Measurements from ENCODE around the gene TOM1.

The TOM1 gene

DNA sequence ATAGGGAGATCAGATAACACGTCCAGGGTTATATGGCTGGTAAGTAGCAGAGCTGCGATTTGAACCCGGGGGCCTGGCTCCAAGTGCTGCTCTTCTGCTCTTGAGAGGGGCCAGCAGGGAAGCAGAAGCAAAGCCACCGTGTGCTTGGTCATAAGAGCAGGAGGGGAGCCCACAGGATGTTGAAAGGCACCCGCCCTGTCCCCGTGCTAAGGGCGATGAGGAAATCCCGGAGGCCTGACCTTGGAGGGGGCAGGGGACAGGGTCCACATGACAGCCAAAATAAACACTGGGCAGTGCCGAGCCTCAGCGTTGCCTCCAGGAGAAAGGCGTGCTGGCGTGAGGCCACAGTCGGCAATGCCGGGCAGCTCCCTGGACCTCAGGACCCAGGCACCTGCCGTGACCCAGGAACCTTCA lies 28.8 kb downstream of the TOM1 start:
- no peak for TF ChIP-seq POLR2AphosphoS5 (IDR thresholded peaks at IDR 0.05; ENCODE audit: low read depth, low read length)
- no peak for TF ChIP-seq PAX5 (IDR thresholded peaks at IDR 0.05; ENCODE audit: insufficient read depth, low read length, severe bottlenecking)
- TF ChIP-seq TAF1 (IDR thresholded peaks at IDR 0.05; ENCODE audit: low read depth, low read length): no peak
- TF ChIP-seq POU2F2 (IDR thresholded peaks at IDR 0.05; ENCODE audit: low read depth, low read length): no peak
- TF ChIP-seq POLR2A (IDR thresholded peaks at IDR 0.05; ENCODE audit: low read depth, low read length): no peak
- TF ChIP-seq SPI1 (IDR thresholded peaks at IDR 0.05; ENCODE audit: low read depth, low read length): no peak
- DNase-seq (ENCODE audit: insufficient read length, low spot score) (no peak), FAIRE-seq (no peak)

DNA sequence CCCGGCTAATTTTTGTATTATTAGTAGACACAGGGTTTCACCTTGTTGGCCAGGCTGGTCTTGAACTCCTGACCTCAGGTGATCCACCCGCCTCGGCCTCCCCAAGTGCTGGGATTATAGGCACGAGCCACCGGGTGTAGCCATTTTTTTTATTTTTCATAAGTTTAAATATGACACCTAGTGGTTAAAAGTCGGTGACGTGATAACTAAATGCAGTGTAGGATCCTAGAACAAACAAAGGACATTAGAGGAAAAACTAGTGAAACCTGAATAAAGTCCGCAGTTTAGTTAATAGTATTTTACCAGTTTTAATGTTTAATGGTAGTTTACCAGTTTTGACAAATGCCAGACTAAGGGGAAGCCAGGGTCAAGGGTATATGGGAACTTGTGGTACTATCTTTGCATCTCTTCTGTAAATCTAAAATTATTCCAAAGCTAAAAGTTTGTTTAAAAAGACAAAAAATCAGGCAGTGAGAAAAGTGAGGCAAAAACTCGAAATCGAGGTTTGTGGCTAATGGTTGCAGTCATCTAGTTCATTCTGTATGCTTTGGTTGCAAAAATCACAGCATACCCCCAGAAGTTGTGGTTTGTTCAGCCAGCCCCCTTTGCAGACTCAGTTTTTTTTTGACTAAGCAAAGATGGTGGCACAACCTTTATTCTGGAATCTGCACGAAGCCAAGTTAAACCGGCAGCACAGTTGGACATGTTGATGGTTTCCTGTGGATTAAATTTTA lies 29.6 kb downstream of the TOM1 start:
- TF ChIP-seq POU2F2 (IDR thresholded peaks at IDR 0.05; ENCODE audit: low read depth, low read length): no peak
- TF ChIP-seq PAX5 (IDR thresholded peaks at IDR 0.05; ENCODE audit: insufficient read depth, low read length, severe bottlenecking): no peak
- TF ChIP-seq POLR2AphosphoS5 (IDR thresholded peaks at IDR 0.05; ENCODE audit: low read depth, low read length): no peak
- TF ChIP-seq POLR2A (IDR thresholded peaks at IDR 0.05; ENCODE audit: low read depth, low read length): no peak
- TF ChIP-seq TAF1 (IDR thresholded peaks at IDR 0.05; ENCODE audit: low read depth, low read length): no peak
- TF ChIP-seq SPI1 (IDR thresholded peaks at IDR 0.05; ENCODE audit: low read depth, low read length): no peak
- DNase-seq (ENCODE audit: insufficient read length, low spot score) (no peak), FAIRE-seq (peak; percentile 23)

DNA sequence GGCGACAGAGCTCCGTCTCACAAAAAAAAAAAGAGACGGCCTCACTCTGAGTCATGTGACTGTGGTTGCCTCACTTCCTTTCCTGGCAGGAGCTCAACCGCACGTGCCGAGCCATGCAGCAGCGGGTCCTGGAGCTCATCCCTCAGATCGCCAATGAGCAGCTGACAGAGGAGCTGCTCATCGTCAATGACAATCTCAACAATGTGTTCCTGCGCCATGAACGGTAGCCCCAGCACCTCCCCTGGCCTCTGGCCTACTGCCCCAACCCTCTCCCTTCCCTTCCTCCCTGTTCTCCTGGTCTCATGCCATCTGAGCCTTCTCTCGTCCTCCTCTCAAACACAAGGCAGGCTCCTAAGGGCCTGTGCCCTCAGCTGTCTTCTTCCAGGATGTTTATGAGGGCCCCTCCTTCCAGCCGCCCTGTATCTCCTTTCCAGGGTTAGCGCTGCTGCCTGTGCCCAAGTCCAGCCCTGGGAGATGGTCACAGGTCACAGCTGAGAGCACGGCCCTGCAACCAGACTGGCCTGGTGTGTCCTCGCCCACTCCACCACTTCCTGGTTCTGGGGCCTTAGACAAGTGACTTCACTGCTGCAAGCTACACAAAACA lies 30.7 kb downstream of the TOM1 start:
- FAIRE-seq: peak; percentile 77
- no peak for DNase-seq (ENCODE audit: insufficient read length, low spot score)
- no peak for TF ChIP-seq POU2F2 (IDR thresholded peaks at IDR 0.05; ENCODE audit: low read depth, low read length)
- TF ChIP-seq SPI1 (IDR thresholded peaks at IDR 0.05; ENCODE audit: low read depth, low read length): peak; percentile 52
- TF ChIP-seq TAF1 (IDR thresholded peaks at IDR 0.05; ENCODE audit: low read depth, low read length): no peak

DNA sequence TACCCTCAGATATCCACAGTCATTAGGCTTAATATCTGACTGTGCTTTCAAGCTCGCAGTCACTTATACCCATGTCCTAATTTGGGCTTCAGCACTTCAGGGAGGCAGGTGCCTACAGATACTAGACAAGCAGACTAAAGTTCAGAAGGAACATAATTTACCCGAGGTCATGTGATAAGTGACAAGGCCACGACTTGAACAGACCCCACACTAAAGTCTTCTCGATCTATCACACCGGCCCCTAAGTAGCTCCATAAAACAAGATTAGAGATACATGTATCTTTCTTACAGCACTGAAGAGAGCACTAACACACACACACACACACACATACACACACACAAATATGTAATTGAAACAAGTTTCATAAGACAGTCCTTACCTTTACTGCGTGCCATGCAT lies 32.6 kb downstream of the TOM1 start:
- DNase-seq (ENCODE audit: insufficient read length, low spot score) (no peak), FAIRE-seq (no peak)
- TF ChIP-seq PAX5 (IDR thresholded peaks at IDR 0.05; ENCODE audit: insufficient read depth, low read length, severe bottlenecking) (no peak), SPI1 (IDR thresholded peaks at IDR 0.05; ENCODE audit: low read depth, low read length) (no peak), POLR2AphosphoS5 (IDR thresholded peaks at IDR 0.05; ENCODE audit: low read depth, low read length) (no peak)

DNA sequence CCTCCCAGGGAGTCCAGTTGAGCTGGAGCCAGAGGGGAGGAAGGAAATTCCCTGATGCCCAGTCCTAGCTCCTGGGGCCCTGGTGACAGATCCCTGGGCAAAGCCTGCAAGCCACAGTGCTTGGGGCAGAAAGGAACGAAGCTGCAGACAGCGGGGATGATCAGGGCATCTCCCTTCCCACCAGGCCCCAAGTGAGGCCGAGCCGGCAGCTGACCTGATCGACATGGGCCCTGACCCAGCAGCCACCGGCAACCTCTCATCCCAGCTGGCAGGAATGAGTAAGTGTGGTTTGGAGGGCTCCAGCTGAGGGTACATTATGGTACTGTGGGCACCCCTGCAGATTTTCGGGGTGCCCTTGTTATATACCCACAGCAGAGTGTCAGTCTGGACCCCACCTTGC lies 33.5 kb downstream of the TOM1 start:
- no peak for FAIRE-seq
- TF ChIP-seq TAF1 (IDR thresholded peaks at IDR 0.05; ENCODE audit: low read depth, low read length) (no peak), POLR2AphosphoS5 (IDR thresholded peaks at IDR 0.05; ENCODE audit: low read depth, low read length) (no peak), POLR2A (IDR thresholded peaks at IDR 0.05; ENCODE audit: low read depth, low read length) (no peak), SPI1 (IDR thresholded peaks at IDR 0.05; ENCODE audit: low read depth, low read length) (no peak), POU2F2 (IDR thresholded peaks at IDR 0.05; ENCODE audit: low read depth, low read length) (no peak), PAX5 (IDR thresholded peaks at IDR 0.05; ENCODE audit: insufficient read depth, low read length, severe bottlenecking) (no peak)
- no peak for DNase-seq (ENCODE audit: insufficient read length, low spot score)

DNA sequence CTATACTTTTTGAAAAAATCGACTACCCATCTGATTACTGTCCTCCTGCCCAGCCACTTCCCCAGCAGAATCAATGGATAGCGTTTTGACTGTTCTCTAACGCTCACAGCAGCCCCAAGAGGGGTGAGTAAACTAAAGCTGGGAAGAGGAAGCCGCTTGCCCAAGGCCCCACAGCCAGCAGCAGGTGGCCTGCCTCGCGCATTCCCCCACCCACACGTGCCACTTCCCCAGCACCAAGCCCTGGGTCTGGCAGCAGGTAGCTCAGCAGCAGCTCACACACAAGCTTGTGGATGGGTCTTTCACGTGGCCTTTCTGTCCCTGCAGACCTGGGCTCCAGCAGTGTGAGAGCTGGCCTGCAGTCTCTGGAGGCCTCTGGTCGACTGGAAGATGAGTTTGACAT lies 34.3 kb downstream of the TOM1 start:
- DNase-seq (ENCODE audit: insufficient read length, low spot score) (no peak), FAIRE-seq (peak; percentile 84)
- TF ChIP-seq POU2F2 (IDR thresholded peaks at IDR 0.05; ENCODE audit: low read depth, low read length): no peak
- peak; percentile 46; the same call in 1 of the 2 replicates for TF ChIP-seq SPI1 (IDR thresholded peaks at IDR 0.05; ENCODE audit: low read depth, low read length)
- TF ChIP-seq TAF1 (IDR thresholded peaks at IDR 0.05; ENCODE audit: low read depth, low read length): no peak

DNA sequence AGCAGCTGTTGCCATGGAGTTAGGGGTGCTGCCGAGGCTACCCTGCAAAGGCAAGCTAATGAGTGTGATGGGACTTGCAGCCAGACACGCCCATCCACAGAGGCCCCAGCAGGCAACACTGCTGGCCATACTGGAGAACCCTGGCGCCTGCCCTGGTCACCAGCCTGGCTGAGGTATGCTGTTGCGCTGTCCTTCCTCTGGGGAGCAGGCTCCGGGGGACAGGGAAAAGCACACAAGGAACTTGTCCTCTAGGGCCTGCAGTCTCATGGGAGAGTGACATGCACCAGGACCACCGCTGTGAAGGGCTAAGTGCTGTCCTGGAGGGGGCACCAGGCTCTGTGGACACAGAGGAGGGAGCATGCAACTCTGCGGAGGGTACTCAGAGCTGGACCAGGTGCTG lies 35.8 kb downstream of the TOM1 start:
- no peak for DNase-seq (ENCODE audit: insufficient read length, low spot score)
- no peak for FAIRE-seq
- TF ChIP-seq POLR2A (IDR thresholded peaks at IDR 0.05; ENCODE audit: low read depth, low read length) (no peak), TAF1 (IDR thresholded peaks at IDR 0.05; ENCODE audit: low read depth, low read length) (no peak)

DNA sequence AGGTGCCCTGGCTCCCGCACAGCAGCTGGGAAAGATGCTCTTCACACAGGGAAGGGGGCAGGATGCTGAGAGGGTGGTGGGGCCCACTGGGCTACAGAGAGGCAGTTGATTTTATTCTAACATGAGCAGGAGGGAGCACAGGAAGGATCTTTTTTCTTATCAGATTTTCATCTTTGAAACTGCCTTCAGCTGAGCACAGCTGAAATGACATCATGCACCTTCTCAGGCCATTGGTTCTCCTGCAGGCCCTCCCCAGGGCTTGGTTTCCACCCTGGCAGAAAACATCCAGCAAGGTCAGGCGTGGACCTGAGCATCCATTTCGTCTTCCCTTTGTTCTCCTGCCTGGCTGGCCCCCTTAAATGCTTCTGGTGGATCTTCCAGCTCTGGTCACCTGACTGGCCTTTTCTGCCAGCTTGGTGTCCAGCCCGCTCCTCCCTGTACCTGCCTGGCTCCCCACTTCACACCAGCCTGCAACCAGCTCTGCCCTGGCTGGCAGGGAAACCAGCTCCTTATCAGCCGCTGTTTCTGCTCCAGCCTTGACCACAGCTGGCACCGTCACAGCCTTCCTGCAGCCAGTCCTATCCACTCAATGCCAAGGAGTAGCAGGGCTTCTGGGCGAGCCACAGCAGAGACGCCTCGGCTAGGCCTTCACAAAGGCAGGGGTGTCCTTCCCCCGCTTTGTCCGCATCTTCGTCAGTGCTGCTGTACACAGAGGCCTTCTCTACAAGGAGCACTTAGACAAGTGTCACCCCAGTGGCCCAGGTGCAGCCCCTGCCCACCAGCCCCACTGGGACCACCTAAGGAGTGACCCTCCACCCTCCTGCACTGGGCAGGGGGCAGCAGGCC lies 36.5 kb downstream of the TOM1 start:
- FAIRE-seq (no peak), DNase-seq (ENCODE audit: insufficient read length, low spot score) (no peak)
- TF ChIP-seq POU2F2 (IDR thresholded peaks at IDR 0.05; ENCODE audit: low read depth, low read length) (no peak), PAX5 (IDR thresholded peaks at IDR 0.05; ENCODE audit: insufficient read depth, low read length, severe bottlenecking) (no peak), POLR2A (IDR thresholded peaks at IDR 0.05; ENCODE audit: low read depth, low read length) (no peak), POLR2AphosphoS5 (IDR thresholded peaks at IDR 0.05; ENCODE audit: low read depth, low read length) (no peak), TAF1 (IDR thresholded peaks at IDR 0.05; ENCODE audit: low read depth, low read length) (no peak), SPI1 (IDR thresholded peaks at IDR 0.05; ENCODE audit: low read depth, low read length) (no peak)

DNA sequence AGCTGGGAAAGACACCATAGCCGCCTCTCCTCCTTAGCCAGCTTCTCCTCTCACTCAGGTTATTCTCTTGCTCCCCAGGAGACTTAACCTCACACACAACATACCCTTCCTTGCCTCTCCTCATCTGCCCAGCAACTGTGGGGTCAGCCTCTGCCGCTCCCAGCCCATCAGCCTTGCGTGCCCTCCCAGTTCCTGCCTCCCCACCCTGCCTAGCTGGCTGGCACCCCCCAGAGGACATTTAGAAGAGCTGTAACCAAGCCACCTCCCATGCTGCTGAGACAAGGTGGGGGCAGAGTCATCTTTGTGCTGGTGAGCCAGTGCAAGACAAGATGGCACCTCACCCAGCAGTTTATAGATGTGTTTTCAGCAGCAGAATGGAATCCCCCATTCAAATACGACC lies 38.2 kb downstream of the TOM1 start:
- TF ChIP-seq TAF1 (IDR thresholded peaks at IDR 0.05; ENCODE audit: low read depth, low read length) (no peak), POLR2AphosphoS5 (IDR thresholded peaks at IDR 0.05; ENCODE audit: low read depth, low read length) (no peak), SPI1 (IDR thresholded peaks at IDR 0.05; ENCODE audit: low read depth, low read length) (no peak), POLR2A (IDR thresholded peaks at IDR 0.05; ENCODE audit: low read depth, low read length) (no peak), POU2F2 (IDR thresholded peaks at IDR 0.05; ENCODE audit: low read depth, low read length) (no peak), PAX5 (IDR thresholded peaks at IDR 0.05; ENCODE audit: insufficient read depth, low read length, severe bottlenecking) (no peak)
- no peak for FAIRE-seq
- DNase-seq (ENCODE audit: insufficient read length, low spot score): no peak
